HS-5 (cell line): Measurements from ENCODE around the gene NFATC2.
"Not testable (repeated sequence)": the region's sequence is repeated elsewhere in the genome, so short reads cannot be mapped to it uniquely, and the experiment has no call there.

Experiments
- DNase-seq: peaks from one replicate; pipeline ENCODE4 v3.0.0-alpha.2; 2012; ENCODE audit warnings: low read depth

NFATC2 gene

GRCh38 chr20:51542571-51543421 lies at the start of gene NFATC2:
NFATC2 (minus strand) TSS chr20:51542719; CDS start chr20:51542499, 220 bp downstream.
- DNase-seq = no peak

DNA sequence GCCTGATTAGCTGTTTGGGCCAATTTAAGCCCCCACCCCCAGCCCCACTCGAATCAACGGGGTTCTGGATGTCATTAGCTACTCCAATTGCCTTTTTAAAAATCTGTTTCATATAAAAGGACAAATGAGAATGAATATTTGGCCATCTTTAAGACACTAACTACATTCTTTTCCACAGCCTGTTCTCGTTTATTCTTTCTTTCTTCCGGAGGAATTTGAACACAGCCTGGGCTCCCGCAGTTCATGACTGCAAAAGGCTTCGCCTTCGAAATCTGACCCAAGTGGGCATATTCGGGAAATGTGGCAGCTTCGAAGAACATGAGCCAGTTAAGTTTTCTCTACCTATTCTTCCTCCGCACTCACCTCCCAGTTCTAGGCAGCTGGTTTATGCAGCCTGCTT lies 49.4 kb upstream of the NFATC2 start:
- no peak for DNase-seq

GRCh38 chr20:51588762-51589161 lies 46.2 kb upstream of the NFATC2 start:
- DNase-seq = no peak

DNA sequence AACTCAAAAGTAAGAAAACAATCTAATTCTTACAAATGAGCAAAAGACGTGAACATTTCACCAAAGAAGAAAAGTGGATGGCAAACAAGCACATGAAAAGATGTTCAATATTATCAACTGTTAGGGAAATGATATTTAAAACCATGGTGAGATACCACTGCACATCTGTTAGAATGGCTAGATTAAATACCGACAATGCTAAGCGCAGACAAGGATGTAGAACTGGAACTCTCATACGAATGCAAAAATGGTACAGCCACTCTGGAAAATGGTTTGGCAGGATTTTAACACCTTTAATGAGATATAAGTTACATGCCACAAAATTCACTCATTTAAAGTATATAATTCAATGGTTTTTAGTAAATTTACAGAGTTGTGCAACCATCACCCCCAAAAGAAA lies 44.6 kb upstream of the NFATC2 start:
- DNase-seq = no peak

GRCh38 chr20:51586005-51586440 lies 43.5 kb upstream of the NFATC2 start:
- peak; percentile 100 for DNase-seq

- DNase-seq = no peak
These were observed 42.6 kb upstream of the NFATC2 start for GRCh38 chr20:51585148-51585547.

DNA sequence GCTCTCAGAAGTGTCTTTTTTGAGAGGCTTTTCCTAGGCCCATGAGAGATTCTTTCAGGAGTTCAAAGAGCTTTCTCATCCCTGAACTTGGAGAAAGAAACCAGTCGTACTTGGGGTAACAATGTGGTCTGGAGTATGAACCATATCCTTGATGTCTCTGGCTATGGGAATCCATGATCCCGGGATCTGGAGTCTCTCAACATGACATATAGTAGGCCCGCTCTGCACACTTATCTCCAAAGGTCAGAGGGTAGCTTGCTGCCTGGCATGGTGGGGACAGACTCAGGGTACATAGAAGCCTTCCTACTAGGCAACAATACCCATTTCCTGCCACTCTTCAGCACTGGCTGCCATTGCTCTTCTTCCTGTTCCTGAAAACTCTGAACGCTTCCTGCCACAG lies 42.2 kb upstream of the NFATC2 start:
- DNase-seq = no peak

DNA sequence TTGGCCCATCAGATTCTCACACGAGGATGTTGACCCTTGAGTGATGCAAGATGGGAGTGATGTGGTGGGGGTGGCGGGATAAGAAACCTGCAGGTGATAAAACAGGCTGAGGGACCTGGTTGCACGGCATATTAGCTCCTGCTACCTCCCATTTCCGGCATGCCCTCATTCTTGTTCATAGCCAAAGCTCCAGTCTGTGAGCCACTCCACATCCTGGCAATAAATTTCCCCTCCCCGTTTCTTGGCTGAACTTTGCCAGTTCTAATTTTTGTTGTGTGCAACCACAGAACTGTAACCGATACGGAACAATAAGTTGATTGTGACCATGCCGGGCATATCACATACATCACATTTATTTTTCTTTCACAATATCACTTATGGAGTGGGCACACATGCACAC lies 41.6 kb upstream of the NFATC2 start:
- DNase-seq = no peak

GRCh38 chr20:51583499-51583898 lies 41.0 kb upstream of the NFATC2 start:
- DNase-seq = no peak

GRCh38 chr20:51583073-51583472 lies 40.6 kb upstream of the NFATC2 start:
- no peak for DNase-seq

- no peak for DNase-seq
These were observed 39.1 kb upstream of the NFATC2 start for GRCh38 chr20:51581571-51581970.

GRCh38 chr20:51579137-51579536 lies 36.6 kb upstream of the NFATC2 start:
- no peak for DNase-seq

DNA sequence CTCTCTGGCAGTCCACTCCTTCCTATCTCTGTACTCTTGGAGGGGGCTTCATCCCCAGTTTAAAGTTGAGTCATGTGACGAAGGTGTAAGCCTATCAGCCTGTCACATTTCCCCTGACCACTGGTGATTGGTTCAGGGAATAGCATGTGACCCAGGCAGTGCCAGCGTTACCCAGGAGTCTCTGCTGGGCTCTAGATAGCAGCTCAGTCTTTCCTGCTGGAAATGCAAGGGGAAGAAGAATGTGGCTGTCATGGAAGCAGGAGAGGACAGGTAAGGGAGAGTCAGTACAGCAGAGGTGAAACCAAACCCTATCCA lies 35.6 kb upstream of the NFATC2 start:
- no peak for DNase-seq

DNA sequence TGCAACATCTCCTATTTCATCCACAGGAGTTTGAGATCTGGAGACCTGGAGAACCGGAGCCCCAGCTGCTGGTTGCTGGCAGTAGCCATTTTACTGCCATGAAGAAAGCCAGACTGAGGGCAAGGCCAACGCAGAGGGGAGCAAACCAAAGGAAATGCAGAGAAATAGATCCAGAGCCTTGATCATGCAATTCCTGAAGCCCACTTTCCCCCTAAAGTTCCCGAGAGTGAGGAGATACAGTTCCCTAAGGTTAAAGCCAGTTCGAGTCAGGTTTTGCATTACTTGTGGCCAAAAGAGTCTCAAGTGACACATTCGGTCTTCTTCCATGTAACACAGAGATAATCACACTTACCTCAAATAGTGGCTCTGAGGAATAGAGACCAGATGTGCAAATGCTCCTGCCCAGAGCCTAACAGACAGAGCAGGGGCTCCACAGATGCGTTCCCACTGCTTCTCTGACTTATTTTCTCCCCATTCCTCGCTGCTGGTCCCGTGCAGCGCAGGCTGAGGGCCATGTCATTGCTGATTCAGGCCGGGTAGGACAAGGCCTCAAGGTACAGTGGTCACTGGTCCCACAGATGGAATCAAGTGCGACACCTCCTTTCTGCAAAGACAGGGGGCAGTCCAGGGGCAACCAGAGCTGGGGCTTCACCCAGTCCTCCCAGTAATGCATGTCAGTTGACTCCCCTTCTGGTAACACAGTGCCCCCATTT lies 35.1 kb upstream of the NFATC2 start:
- DNase-seq = no peak

GRCh38 chr20:51575486-51575885 lies 33.0 kb upstream of the NFATC2 start:
- no peak for DNase-seq

DNA sequence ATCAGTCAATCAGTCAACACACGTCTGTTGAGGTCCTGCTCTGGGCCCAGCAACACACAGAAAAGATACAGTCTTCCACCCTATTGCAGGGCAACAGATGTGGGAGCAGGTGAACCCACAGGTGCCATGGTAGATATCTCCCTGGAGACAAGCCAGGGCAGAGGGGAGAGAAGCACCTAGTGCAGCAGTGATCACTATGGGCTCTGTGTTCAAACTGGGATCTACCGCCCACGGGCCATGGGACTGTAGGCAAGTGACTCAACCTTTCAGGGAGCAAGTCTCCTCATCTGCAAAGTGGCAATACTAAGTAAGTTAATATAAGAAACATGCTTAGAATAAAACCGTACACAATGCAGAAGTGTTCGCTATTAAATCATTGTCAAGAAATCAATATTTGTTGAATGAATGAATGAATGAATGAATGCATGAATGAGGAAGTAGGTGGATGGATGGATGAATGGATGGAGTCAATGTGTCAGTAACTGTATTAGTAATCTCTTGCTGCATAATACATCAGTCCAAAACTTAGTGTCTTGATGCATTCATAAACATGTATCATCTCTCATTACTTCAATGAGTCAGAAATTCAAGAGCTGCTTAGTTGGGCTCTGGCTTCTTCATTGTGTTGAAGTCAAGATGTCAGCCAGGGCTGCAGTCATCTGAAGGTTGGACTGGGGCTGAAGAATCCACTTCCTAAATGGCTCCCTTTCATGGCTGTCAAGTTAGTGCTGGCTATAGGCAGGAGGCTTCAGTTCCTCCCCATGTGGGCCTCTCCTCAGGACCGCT lies 31.9 kb upstream of the NFATC2 start:
- DNase-seq = no peak

GRCh38 chr20:51573576-51574243 lies 31.2 kb upstream of the NFATC2 start:
- no peak for DNase-seq

GRCh38 chr20:51571460-51571794 lies 28.9 kb upstream of the NFATC2 start:
- no peak for DNase-seq

DNA sequence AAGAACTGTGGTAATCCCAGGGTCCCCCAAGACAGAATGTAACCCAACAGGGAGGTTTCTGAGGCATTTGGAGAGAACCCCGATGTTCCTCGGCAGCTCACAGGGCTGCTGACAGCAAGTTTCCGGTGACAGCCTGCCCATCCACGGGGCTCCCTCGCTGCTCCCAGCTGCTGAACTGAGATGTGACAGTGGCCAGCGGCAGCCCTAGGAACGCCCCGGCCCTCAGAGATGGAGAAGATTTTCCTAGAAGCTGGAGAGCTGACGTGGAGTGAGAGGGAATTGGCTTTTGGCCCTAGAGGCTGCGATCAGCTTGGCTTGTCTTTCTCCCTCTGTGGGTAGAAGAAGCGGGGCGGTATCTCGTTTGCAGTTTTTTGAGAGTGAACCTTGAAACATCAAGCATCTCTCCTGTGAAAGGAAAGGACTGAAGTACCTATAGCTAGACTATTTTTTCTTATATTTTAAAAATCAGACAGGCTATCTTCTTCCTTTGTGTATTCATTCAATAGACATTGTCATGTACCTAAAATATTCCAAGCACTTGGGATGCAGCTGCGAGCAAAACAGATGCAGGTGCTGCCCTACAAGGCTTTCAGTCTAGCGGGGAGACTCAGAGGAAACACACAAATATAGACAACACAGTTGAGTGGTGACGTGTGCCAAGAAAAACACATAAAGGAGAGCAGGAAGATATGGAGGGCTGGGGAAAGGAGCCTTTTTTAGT lies 28.4 kb upstream of the NFATC2 start:
- no peak for DNase-seq

DNA sequence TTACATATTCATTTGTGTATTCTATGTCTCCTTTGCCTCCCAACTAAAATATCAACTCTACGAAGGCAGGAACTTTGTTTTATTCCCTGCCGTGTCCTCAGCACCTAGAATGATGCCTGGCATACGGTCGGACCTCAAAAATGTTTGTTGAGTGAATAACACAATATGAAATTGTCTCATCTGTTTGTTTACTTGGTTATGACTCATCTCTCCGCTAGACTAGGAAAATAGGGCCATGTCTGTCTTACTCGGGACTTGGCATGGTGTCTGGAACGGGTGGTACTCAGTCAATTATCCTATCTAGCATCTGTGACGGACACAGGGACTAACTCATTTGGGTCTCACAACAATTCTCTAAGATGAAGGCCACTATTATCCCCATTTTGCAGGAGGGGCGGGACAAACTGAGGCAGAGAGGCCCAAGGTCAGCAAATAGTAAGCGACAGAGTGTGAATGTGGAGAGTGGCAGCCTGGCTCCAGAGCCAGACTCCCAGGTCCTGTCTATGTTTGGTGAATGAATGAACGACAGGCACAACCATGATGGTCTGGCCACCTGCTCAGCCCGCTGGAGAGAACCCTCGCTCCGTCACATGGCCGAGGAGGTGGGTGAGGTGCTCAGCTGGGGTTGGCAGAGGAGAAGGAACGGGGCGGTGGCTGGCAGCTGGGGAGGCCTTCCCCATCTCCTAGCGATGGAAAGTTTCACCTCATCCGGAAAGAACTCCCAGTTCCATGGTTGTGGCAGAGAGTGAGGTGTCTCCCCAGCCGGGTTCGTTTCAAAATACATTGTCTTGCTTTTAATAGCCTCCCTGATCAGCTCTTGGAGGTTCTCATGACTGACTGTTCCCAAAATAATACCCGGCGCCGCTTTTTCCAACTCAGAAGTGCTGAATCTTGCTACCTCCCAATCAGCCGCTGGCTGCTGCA lies 27.6 kb upstream of the NFATC2 start:
- no peak for DNase-seq

- DNase-seq = not testable (repeated sequence)
These were observed 26.0 kb upstream of the NFATC2 start for GRCh38 chr20:51568533-51568932.
